Naive thymus-derived CD4-positive, alpha-beta T cell (primary cell): ENCODE measurements around the gene RXRB. TPM values are rescaled to one million over a fixed set of nuclear protein-coding genes. Genes with fewer than 3 reads are reported as not detected.

Source experiments
- ATAC-seq: fragments of 150-1000 bp; cut with Tn5 transposase; 2 replicates; pipeline ENCODE4 v1.10.0; 2021; ENCODE audit warnings: mild to moderate bottlenecking, moderate library complexity
- CTCF ChIA-PET: fragments of 350-600 bp; sonication (Branson Sonifier 250); formaldehyde crosslinking; loops from one replicate; lab custom pipeline; 2021; ENCODE audit warnings: antibody characterized with exemption; lab: Charles Lee
- POLR2A ChIA-PET: fragments of 350-600 bp; sonication (Branson Sonifier 250); formaldehyde crosslinking; loops from one replicate; lab custom pipeline; 2021; ENCODE audit warnings: antibody characterized with exemption, inconsistent platforms; lab: Charles Lee
- DNase-seq, 9 donors: peaks; one replicate each; pipeline versions ENCODE4 v3.0.0 to v3.0.0-alpha.2; 2020 to 2022; ENCODE audit warnings: mixed read lengths in 1 of 9
- H3K27ac ChIP-seq: one replicate; pipeline ENCODE4 v1.7.0; 2013; ENCODE audit warnings: mild to moderate bottlenecking, low read depth, low read length, moderate library complexity
- H3K27me3 ChIP-seq, 2 donors: one replicate each; pipeline ENCODE4 v1.7.0; 2013; ENCODE audit warnings: low read length in 2 of 2, mild to moderate bottlenecking in 2 of 2, moderate library complexity in 2 of 2; ENCODE audit not compliant: control insufficient read depth in 2 of 2, insufficient read depth in 2 of 2
- H3K36me3 ChIP-seq, 3 experiments: 1 replicate in 2 of 3; 2 replicates in 1 of 3; pipeline ENCODE4 v1.7.0; 2013; ENCODE audit warnings: low read length in 3 of 3, mild to moderate bottlenecking in 3 of 3, moderate library complexity in 1 of 3; ENCODE audit not compliant: insufficient read depth in 3 of 3, control insufficient read depth in 2 of 3
- H3K4me1 ChIP-seq, 2 donors: one replicate each; pipeline ENCODE4 v1.7.0; 2013; ENCODE audit warnings: low read length in 2 of 2, mild to moderate bottlenecking in 2 of 2, moderate library complexity in 1 of 2; ENCODE audit not compliant: control insufficient read depth in 2 of 2, insufficient read depth in 2 of 2
- H3K4me3 ChIP-seq: 2 replicates; pipeline ENCODE4 v1.7.0; 2013; ENCODE audit warnings: mild to moderate bottlenecking, low read length
- H3K9me3 ChIP-seq, 3 experiments: 1 replicate in 2 of 3; 2 replicates in 1 of 3; pipeline ENCODE4 v1.7.0; 2013; ENCODE audit warnings: low read length in 3 of 3; ENCODE audit not compliant: control insufficient read depth in 2 of 3
- H3K27ac Mint-ChIP-seq, 9 donors: one replicate each; pipeline ENCODE4 v1.8.0; 2020 to 2022; ENCODE audit warnings: mixed read lengths in 9 of 9, mild to moderate bottlenecking in 8 of 9, moderate library complexity in 5 of 9, inconsistent platforms in 2 of 9
- H3K27me3 Mint-ChIP-seq, 5 donors: one replicate each; pipeline ENCODE4 v1.8.0; 2021 to 2022; ENCODE audit warnings: mixed read lengths in 5 of 5, mild to moderate bottlenecking in 1 of 5
- H3K36me3 Mint-ChIP-seq, 5 donors: one replicate each; pipeline ENCODE4 v1.8.0; 2020 to 2022; ENCODE audit warnings: mixed read lengths in 5 of 5, mild to moderate bottlenecking in 3 of 5, inconsistent platforms in 1 of 5
- H3K4me1 Mint-ChIP-seq, 7 donors: one replicate each; pipeline ENCODE4 v1.8.0; 2020 to 2022; ENCODE audit warnings: mixed read lengths in 7 of 7, mild to moderate bottlenecking in 3 of 7, inconsistent platforms in 1 of 7
- H3K4me3 Mint-ChIP-seq, 10 donors: one replicate each; pipeline ENCODE4 v1.8.0; 2020 to 2022; ENCODE audit warnings: mild to moderate bottlenecking in 10 of 10, mixed read lengths in 10 of 10, moderate library complexity in 6 of 10, inconsistent platforms in 2 of 10
- H3K9me3 Mint-ChIP-seq, 11 donors: one replicate each; pipeline ENCODE4 v1.8.0; 2020 to 2022; ENCODE audit warnings: mixed read lengths in 11 of 11, mild to moderate bottlenecking in 4 of 11, inconsistent platforms in 1 of 11, moderate library complexity in 1 of 11
- intact Hi-C, 2 donors: fragments of 100-400 bp; cut with micrococcal nuclease; formaldehyde crosslinking; loops; one replicate each; pipeline ENCODE4 v1.15.1; 2023
- polyA plus RNA-seq, 2 donors: library from polyadenylated mRNA; unstranded; fragments of 300-500 nt; fragmentation: Illumina TruSeq; gene quantifications; one replicate each; pipeline ENCODE4 v1.2.3, GENCODE V29; 2021
- total RNA-seq, 6 experiments: library from RNA in 5 of 6; stranded (reverse) in 5 of 6; gene quantifications; 1 replicate in 5 of 6; 2 replicates in 1 of 6; pipeline ENCODE4 v1.2.3 and lab custom pipeline; 2021 to 2026

Gene RXRB
- total and polyA plus RNA-seq, 7 experiments from 2014 or later = 7.6 to 103 (median 71.2) TPM

- H3K27ac Mint-ChIP-seq = peak overlapping the region in 4 of 9 donors; percentile 15 to 74 (median 24)
- peak overlapping the region in 9 of 10 donors; percentile 69 to 88 (median 81) for H3K4me3 Mint-ChIP-seq
- Histone ChIP-seq H3K4me1 (peaks cover 3 to 22% of the 10 kb centered on the region in 2 donors), H3K4me3 (peak overlapping the region; percentile 47), H3K9me3 (no peaks in the 10 kb centered on the region), H3K27ac (no peak overlapping the region), H3K36me3 (peaks cover 0 to 29% (median 6%) of the 10 kb centered on the region in 3 experiments), H3K27me3 (peaks cover 0 to 3% of the 10 kb centered on the region in 2 donors)
- POLR2A ChIA-PET = interaction anchor here (1.3 kb wide), 1 partner anchor 34 kb away, joined by 3 read pairs; no protein-coding TSS in a partner anchor
- peak; percentile 5 for ATAC-seq
- H3K27me3 Mint-ChIP-seq = peaks cover 8 to 46% (median 18%) of the 10 kb centered on the region in 5 donors
- intact Hi-C loops = no loop called here
- H3K36me3 Mint-ChIP-seq = peaks cover 0 to 18% (median 15%) of the 10 kb centered on the region in 5 donors
- peaks cover 27 to 39% (median 30%) of the 10 kb centered on the region in 7 donors for H3K4me1 Mint-ChIP-seq
- no peak for DNase-seq
- H3K9me3 Mint-ChIP-seq = peaks cover 0 to 1% (median 0%) of the 10 kb centered on the region in 11 donors
- CTCF ChIA-PET = no interaction called here
Measured at GRCh38 chr6:33213989-33214335, 13.5 kb upstream of the RXRB start.

- peak overlapping the region; percentile 47 for H3K4me3 ChIP-seq
Measured at GRCh38 chr6:33213166-33213988, 12.9 kb upstream of the RXRB start.

GRCh38 chr6:33212857-33213165 is 12.3 kb upstream of the RXRB start:
- ChIA-PET CTCF (no interaction called here), POLR2A (interaction anchor here (0.7 to 1.3 kb wide), 2 partner anchors 13 to 35 kb away, joined by 3 read pairs; no protein-coding TSS in a partner anchor)
- Mint-ChIP-seq H3K27me3 (peaks cover 0 to 39% (median 7%) of the 10 kb centered on the region in 5 donors), H3K4me3 (peak overlapping the region; percentile 69 to 88 (median 80)), H3K27ac (peak overlapping the region in 3 of 9 donors; percentile 15 to 31 (median 28)), H3K4me1 (peaks cover 29 to 43% (median 34%) of the 10 kb centered on the region in 7 donors), H3K9me3 (peaks cover 0 to 1% (median 0%) of the 10 kb centered on the region in 11 donors), H3K36me3 (peaks cover 0 to 18% (median 15%) of the 10 kb centered on the region in 5 donors)
- peaks cover 4 to 23% of the 10 kb centered on the region in 2 donors for H3K4me1 ChIP-seq
- H3K4me3 ChIP-seq = peak overlapping the region; percentile 47
- DNase-seq (no peak), ATAC-seq (no peak)
- H3K36me3 ChIP-seq = peaks cover 0 to 35% (median 6%) of the 10 kb centered on the region in 3 experiments
- no peak overlapping the region for H3K27ac ChIP-seq
- peaks cover 0 to 3% of the 10 kb centered on the region in 2 donors for H3K27me3 ChIP-seq
- no peaks in the 10 kb centered on the region for H3K9me3 ChIP-seq
- intact Hi-C loops = no loop called here

More at GRCh38 chr6:33213166-33213988, 12.9 kb upstream of the RXRB start:
- DNase-seq = peak in 3 of 9 donors; percentile 24 to 31 (median 25)
- Histone ChIP-seq H3K9me3 (no peaks in the 10 kb centered on the region), H3K27ac (no peak overlapping the region), H3K36me3 (peaks cover 0 to 29% (median 6%) of the 10 kb centered on the region in 3 experiments), H3K4me1 (peaks cover 3 to 23% of the 10 kb centered on the region in 2 donors), H3K27me3 (peaks cover 0 to 3% of the 10 kb centered on the region in 2 donors)
- H3K4me3 Mint-ChIP-seq = peak overlapping the region; percentile 69 to 88 (median 80)
- peaks cover 29 to 43% (median 34%) of the 10 kb centered on the region in 7 donors for H3K4me1 Mint-ChIP-seq
- H3K27ac Mint-ChIP-seq = peak overlapping the region in 3 of 9 donors; percentile 15 to 74 (median 28)
- peaks cover 0 to 18% (median 15%) of the 10 kb centered on the region in 5 donors for H3K36me3 Mint-ChIP-seq
- peaks cover 0 to 1% (median 0%) of the 10 kb centered on the region in 11 donors for H3K9me3 Mint-ChIP-seq
- ChIA-PET POLR2A (interaction anchor here (0.7 to 1.3 kb wide), 2 partner anchors 14 to 35 kb away, joined by 3 read pairs; no protein-coding TSS in a partner anchor), CTCF (no interaction called here)
- peaks cover 4 to 42% (median 12%) of the 10 kb centered on the region in 5 donors for H3K27me3 Mint-ChIP-seq
- intact Hi-C loops = no loop called here
- ATAC-seq = peak; percentile 24

- Mint-ChIP-seq H3K4me1 (peaks cover 33 to 43% (median 34%) of the 10 kb centered on the region in 7 donors), H3K9me3 (peaks cover 0 to 1% (median 0%) of the 10 kb centered on the region in 11 donors), H3K36me3 (peaks cover 0 to 18% (median 15%) of the 10 kb centered on the region in 5 donors), H3K27ac (no peak overlapping the region), H3K27me3 (peaks cover 0 to 34% (median 6%) of the 10 kb centered on the region in 5 donors), H3K4me3 (peak overlapping the region in 3 of 10 donors; percentile 83 to 88 (median 86))
- ATAC-seq (no peak), DNase-seq (no peak)
- peaks cover 0 to 35% (median 6%) of the 10 kb centered on the region in 3 experiments for H3K36me3 ChIP-seq
- H3K4me3 ChIP-seq = no peak overlapping the region
- peaks cover 9 to 28% of the 10 kb centered on the region in 2 donors for H3K4me1 ChIP-seq
- intact Hi-C loops = no loop called here
- no peak overlapping the region for H3K27ac ChIP-seq
- CTCF ChIA-PET = no interaction called here
- POLR2A ChIA-PET = interaction anchor here (1.0 kb wide), 1 partner anchor 17 kb away, joined by 4 read pairs; no protein-coding TSS in a partner anchor
- H3K9me3 ChIP-seq = no peaks in the 10 kb centered on the region
- H3K27me3 ChIP-seq = peaks cover 0 to 3% of the 10 kb centered on the region in 2 donors
Measured at GRCh38 chr6:33211666-33212422, 11.4 kb upstream of the RXRB start.

GRCh38 chr6:33211136-33211535 is 10.7 kb upstream of the RXRB start:
- peaks cover 0 to 34% (median 6%) of the 10 kb centered on the region in 5 donors for H3K27me3 Mint-ChIP-seq
- Histone ChIP-seq H3K36me3 (peaks cover 0 to 35% (median 6%) of the 10 kb centered on the region in 3 experiments), H3K9me3 (no peaks in the 10 kb centered on the region), H3K4me1 (peaks cover 9 to 28% of the 10 kb centered on the region in 2 donors), H3K27me3 (peaks cover 0 to 3% of the 10 kb centered on the region in 2 donors), H3K4me3 (no peak overlapping the region), H3K27ac (no peak overlapping the region)
- H3K4me1 Mint-ChIP-seq = peaks cover 35 to 46% (median 37%) of the 10 kb centered on the region in 7 donors
- no peak overlapping the region for H3K4me3 Mint-ChIP-seq
- H3K27ac Mint-ChIP-seq = no peak overlapping the region
- intact Hi-C loops = no loop called here
- ChIA-PET CTCF (interaction anchor here (0.8 kb wide), 1 partner anchor 15 kb away, joined by 4 read pairs; no protein-coding TSS in a partner anchor), POLR2A (interaction anchor here (1.0 kb wide), 1 partner anchor 17 kb away, joined by 4 read pairs; no protein-coding TSS in a partner anchor)
- H3K36me3 Mint-ChIP-seq = peaks cover 0 to 18% (median 15%) of the 10 kb centered on the region in 5 donors
- H3K9me3 Mint-ChIP-seq = peaks cover 0 to 1% (median 0%) of the 10 kb centered on the region in 11 donors
- ATAC-seq (no peak), DNase-seq (no peak)
